Progenitor cell of endocrine pancreas (in vitro differentiated cells): ENCODE results near the gene RAP2A. TPM values are rescaled to one million over a fixed set of nuclear protein-coding genes. Genes with fewer than 3 reads are reported as not detected.

ENCODE experiments used
- DNase-seq: peaks from one replicate; pipeline ENCODE4 v3.0.0; 2021; ENCODE audit warnings: low spot score; ENCODE audit not compliant: unreplicated experiment
- H3K27ac Mint-ChIP-seq: 2 replicates; pipeline ENCODE4 v1.8.0; 2021; ENCODE audit warnings: mild to moderate bottlenecking, moderate library complexity, mixed read lengths
- H3K27me3 Mint-ChIP-seq: 2 replicates; pipeline ENCODE4 v1.8.0; 2021; ENCODE audit warnings: mixed read lengths
- H3K36me3 Mint-ChIP-seq: 2 replicates; pipeline ENCODE4 v1.8.0; 2022; ENCODE audit warnings: mixed read lengths; ENCODE audit not compliant: insufficient read depth
- H3K4me1 Mint-ChIP-seq: 2 replicates; pipeline ENCODE4 v1.8.0; 2021; ENCODE audit warnings: low read depth, mixed read lengths
- H3K4me3 Mint-ChIP-seq: 2 replicates; pipeline ENCODE4 v1.8.0; 2021; ENCODE audit warnings: low read depth, mild to moderate bottlenecking, moderate library complexity, mixed read lengths
- H3K9me3 Mint-ChIP-seq: 2 replicates; pipeline ENCODE4 v1.8.0; 2021; ENCODE audit warnings: low read depth, mixed read lengths
- total RNA-seq: library from RNA; stranded (reverse); gene quantifications from 2 replicates; pipeline ENCODE4 v1.2.1, GENCODE V29; 2021
- TF ChIP-seq, protein P1 (sequence below): fragments of 200-600 bp; sonication (generic); IDR thresholded peaks from one replicate; pipeline ENCODE4 v1.5.0; 2021; ENCODE audit warnings: antibody characterized with exemption, mild to moderate bottlenecking; ENCODE audit not compliant: unreplicated experiment

Gene RAP2A
- total RNA-seq, 1 donor from 2014 or later = 35.1 TPM

DNA sequence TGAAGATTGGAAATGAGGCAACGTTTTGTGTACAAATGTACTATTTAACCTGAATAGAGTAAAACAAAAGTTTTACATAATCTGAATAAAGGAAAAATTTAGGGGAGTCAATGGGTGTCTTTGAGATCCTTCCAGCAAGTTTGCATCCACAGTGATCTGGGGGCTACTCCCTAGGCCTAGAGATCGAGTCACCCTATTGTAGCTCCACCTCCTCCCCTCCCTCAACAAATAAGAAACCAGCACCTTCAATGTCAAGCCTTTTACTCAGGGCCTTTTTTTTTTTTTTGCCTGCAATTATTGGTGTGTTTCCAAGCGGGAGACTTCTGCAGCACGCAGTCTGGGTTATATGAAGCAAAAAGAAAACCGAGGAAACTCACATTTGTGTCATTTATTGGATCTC is 16.3 kb upstream of the RAP2A start:
- no peak overlapping the region for H3K27ac Mint-ChIP-seq
- H3K4me3 Mint-ChIP-seq = no peak overlapping the region
- H3K9me3 Mint-ChIP-seq = no peaks in the 10 kb centered on the region
- TF ChIP-seq, protein P1, sequence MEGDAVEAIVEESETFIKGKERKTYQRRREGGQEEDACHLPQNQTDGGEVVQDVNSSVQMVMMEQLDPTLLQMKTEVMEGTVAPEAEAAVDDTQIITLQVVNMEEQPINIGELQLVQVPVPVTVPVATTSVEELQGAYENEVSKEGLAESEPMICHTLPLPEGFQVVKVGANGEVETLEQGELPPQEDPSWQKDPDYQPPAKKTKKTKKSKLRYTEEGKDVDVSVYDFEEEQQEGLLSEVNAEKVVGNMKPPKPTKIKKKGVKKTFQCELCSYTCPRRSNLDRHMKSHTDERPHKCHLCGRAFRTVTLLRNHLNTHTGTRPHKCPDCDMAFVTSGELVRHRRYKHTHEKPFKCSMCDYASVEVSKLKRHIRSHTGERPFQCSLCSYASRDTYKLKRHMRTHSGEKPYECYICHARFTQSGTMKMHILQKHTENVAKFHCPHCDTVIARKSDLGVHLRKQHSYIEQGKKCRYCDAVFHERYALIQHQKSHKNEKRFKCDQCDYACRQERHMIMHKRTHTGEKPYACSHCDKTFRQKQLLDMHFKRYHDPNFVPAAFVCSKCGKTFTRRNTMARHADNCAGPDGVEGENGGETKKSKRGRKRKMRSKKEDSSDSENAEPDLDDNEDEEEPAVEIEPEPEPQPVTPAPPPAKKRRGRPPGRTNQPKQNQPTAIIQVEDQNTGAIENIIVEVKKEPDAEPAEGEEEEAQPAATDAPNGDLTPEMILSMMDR = no peak
- no peak for DNase-seq
- no peaks in the 10 kb centered on the region for H3K27me3 Mint-ChIP-seq
- H3K36me3 Mint-ChIP-seq = no peaks in the 10 kb centered on the region
- peaks cover 7% of the 10 kb centered on the region for H3K4me1 Mint-ChIP-seq

DNA sequence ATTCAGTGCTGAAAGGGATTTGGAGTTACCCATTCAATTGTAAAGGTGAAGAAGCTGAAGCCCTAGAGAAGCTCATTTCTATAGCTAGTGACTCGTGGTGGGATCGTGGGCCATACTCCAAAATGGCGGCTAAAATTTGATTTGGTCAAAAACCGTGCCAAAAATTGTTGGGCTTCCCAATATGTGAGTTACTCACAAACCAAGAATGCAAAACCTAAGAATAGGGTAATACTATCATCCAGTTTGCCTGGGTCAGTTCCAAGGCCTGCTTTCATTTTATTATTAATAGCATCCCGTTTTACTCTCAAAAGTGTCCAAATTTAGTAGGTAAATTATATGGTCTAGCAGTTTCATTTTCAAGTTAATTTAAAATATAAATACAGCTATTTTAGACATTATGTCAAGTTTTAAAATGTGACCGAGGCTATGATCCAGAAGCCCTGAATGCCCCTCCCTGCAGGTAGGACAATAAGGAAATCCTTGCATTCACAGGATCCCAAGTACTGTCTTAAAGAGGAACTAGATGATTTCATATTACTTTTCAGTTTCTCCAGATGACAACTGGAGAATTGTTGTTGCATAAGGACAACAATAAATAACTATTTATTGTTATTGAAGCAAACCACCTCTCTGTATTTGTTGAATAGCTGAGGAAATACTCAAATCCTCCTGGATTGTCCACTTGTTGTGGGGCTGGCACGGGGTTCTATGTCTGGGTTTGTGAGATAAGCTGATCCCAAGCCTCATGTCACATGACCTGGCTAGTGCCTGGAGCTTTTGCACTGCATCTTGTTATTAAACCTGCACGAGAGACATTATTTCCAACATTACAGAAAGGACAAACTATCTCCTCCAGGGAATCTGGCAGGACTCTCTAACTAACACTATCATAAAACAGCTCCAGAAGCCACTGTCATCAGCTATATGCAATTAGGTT is 11.6 kb upstream of the RAP2A start:
- DNase-seq = no peak
- TF ChIP-seq, protein P1 = no peak
- H3K4me1 Mint-ChIP-seq = peaks cover 9% of the 10 kb centered on the region
- H3K27me3 Mint-ChIP-seq = no peaks in the 10 kb centered on the region
- H3K36me3 Mint-ChIP-seq = no peaks in the 10 kb centered on the region
- H3K4me3 Mint-ChIP-seq = no peak overlapping the region
- H3K27ac Mint-ChIP-seq = no peak overlapping the region
- no peaks in the 10 kb centered on the region for H3K9me3 Mint-ChIP-seq

DNA sequence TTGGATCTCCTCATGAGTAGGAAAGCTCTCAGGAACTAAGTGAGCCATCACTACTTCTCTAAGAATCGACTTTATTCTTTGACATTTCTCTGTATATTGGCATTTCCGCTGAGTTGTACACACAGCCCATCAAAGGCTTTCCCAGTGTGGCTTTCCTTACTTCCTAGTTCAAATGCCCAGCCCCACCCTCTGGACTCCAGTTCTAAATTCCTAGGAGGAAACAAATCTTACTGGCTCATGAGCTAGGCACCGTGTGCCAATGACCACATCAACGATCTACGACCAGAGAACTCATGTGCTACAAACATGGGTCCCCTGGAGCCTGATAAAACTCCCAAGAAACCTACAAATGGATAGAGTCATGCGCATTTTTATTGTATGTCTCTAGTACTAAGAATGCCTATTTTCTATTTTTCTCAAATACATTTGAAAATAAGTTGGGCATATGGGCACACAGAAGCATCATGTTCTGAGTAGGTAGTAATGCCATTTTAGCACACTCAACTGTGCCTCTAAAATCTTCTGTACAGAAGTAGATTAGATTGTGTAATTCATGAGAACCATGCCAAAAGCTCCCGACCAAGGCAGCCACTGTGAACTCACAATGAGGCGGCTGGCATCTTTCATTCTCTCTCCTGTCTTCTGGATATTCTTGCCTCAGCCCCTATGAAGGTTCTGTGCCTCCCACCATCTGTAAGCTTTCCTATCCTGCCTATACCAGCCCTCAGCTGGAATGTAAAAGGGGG is 10.5 kb upstream of the RAP2A start:
- TF ChIP-seq, protein P1 = no peak
- H3K27ac Mint-ChIP-seq = no peak overlapping the region
- H3K9me3 Mint-ChIP-seq = no peaks in the 10 kb centered on the region
- H3K4me1 Mint-ChIP-seq = peaks cover 7% of the 10 kb centered on the region
- no peaks in the 10 kb centered on the region for H3K36me3 Mint-ChIP-seq
- no peak for DNase-seq
- H3K4me3 Mint-ChIP-seq = no peak overlapping the region
- H3K27me3 Mint-ChIP-seq = no peaks in the 10 kb centered on the region

DNA sequence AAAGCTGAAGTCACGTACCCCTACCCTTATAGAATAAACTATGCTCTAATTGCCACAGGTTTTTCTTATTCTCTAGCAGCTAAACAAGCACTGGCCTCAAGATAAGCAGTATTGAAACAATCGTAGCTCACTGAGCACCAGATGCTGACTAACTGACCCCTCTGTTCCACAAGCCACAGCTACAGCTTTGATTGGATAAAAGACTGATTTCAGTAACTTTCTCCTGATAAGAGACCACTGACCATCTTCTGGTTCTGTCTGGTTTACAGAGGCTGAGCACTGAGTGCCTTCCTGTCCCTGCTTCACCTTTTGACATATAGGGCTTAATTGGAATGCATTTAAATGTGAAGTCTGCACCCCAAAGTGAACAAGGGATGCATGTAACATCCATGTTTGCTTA is 8.4 kb upstream of the RAP2A start:
- H3K4me1 Mint-ChIP-seq = peaks cover 12% of the 10 kb centered on the region
- H3K4me3 Mint-ChIP-seq = no peak overlapping the region
- H3K27ac Mint-ChIP-seq = no peak overlapping the region
- TF ChIP-seq, protein P1 = no peak
- H3K27me3 Mint-ChIP-seq = no peaks in the 10 kb centered on the region
- no peaks in the 10 kb centered on the region for H3K9me3 Mint-ChIP-seq
- H3K36me3 Mint-ChIP-seq = no peaks in the 10 kb centered on the region
- no peak for DNase-seq

DNA sequence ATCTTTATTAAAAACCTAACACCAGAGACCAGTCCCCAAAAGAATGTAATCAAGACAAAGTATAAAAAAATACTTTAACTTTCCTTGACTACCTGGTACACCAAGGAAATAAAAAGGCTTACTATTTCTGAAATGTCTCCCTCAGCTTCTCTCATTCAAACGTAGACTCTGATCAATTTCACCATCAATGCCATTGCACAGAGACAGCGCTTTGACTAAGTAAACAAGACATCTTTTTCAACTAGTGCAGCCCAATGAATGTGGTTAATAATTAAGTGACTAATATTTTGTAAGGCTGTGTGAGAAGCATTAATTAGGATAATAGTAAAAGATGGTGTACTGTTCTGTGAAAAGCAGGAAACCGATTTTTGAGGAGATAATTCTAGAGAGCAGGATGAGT is 7.3 kb upstream of the RAP2A start:
- DNase-seq = no peak
- Mint-ChIP-seq H3K27ac (no peak overlapping the region), H3K36me3 (no peaks in the 10 kb centered on the region), H3K9me3 (no peaks in the 10 kb centered on the region), H3K27me3 (no peaks in the 10 kb centered on the region), H3K4me3 (no peak overlapping the region), H3K4me1 (peaks cover 19% of the 10 kb centered on the region)
- TF ChIP-seq, protein P1 = no peak
